ENCODE measurements around the gene DMAC2L. TPM values are rescaled to one million over a fixed set of nuclear protein-coding genes. Genes with fewer than 3 reads are reported as not detected.

DMAC2L gene
- total RNA-seq, 4 donors from 2014 or later: 13.4 to 21.7 (median 16.6) TPM

GRCh38 chr14:50320283-50320682 is 8.2 kb downstream of the DMAC2L start:
- no peaks in the 10 kb centered on the region for H3K9me3 ChIP-seq
- H3K4me3 ChIP-seq: peak overlapping the region in 2 of 4 donors; percentile 26 to 54
- peak overlapping the region; percentile 71 to 87 (median 81) for H3K27ac ChIP-seq
- no peak for TF ChIP-seq POLR2A (IDR thresholded peaks at IDR 0.05)
- TF ChIP-seq, protein P1, sequence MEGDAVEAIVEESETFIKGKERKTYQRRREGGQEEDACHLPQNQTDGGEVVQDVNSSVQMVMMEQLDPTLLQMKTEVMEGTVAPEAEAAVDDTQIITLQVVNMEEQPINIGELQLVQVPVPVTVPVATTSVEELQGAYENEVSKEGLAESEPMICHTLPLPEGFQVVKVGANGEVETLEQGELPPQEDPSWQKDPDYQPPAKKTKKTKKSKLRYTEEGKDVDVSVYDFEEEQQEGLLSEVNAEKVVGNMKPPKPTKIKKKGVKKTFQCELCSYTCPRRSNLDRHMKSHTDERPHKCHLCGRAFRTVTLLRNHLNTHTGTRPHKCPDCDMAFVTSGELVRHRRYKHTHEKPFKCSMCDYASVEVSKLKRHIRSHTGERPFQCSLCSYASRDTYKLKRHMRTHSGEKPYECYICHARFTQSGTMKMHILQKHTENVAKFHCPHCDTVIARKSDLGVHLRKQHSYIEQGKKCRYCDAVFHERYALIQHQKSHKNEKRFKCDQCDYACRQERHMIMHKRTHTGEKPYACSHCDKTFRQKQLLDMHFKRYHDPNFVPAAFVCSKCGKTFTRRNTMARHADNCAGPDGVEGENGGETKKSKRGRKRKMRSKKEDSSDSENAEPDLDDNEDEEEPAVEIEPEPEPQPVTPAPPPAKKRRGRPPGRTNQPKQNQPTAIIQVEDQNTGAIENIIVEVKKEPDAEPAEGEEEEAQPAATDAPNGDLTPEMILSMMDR (IDR thresholded peaks at IDR 0.05): no peak
- intact Hi-C loops (cut with DNase I): loop anchor here (5.0 kb wide), 1 partner anchor 212 kb away; the partner anchor contains the start of gene MAP4K5
- no peak for DNase-seq
- H3K4me1 ChIP-seq: peaks cover 6 to 45% (median 27%) of the 10 kb centered on the region in 3 donors
- no peaks in the 10 kb centered on the region for H3K27me3 ChIP-seq
- 17 to 35% methylated on average over 8 of the region's 8 CpGs for WGBS, 2 donors
- peaks cover 0 to 28% (median 0%) of the 10 kb centered on the region in 3 donors for H3K36me3 ChIP-seq

- Histone ChIP-seq H3K4me3 (peak overlapping the region in 2 of 4 donors; percentile 26 to 54), H3K4me1 (peaks cover 6 to 45% (median 27%) of the 10 kb centered on the region in 3 donors), H3K27me3 (no peaks in the 10 kb centered on the region), H3K9me3 (no peaks in the 10 kb centered on the region), H3K36me3 (peaks cover 0 to 36% (median 0%) of the 10 kb centered on the region in 3 donors), H3K27ac (peak overlapping the region; percentile 71 to 87 (median 81))
- TF ChIP-seq, protein P1 (IDR thresholded peaks at IDR 0.05): peak; percentile 78 to 90 (median 82)
- no peak for TF ChIP-seq POLR2A (IDR thresholded peaks at IDR 0.05)
- intact Hi-C loops (cut with DNase I): loop anchor here (5.0 kb wide), 1 partner anchor 211 kb away; the partner anchor contains the start of gene MAP4K5
- WGBS, 2 donors: 2 to 3% methylated on average over 9 of the region's 9 CpGs
- DNase-seq: no peak
These were observed 9.0 kb downstream of the DMAC2L start for GRCh38 chr14:50321009-50321660.

DNA sequence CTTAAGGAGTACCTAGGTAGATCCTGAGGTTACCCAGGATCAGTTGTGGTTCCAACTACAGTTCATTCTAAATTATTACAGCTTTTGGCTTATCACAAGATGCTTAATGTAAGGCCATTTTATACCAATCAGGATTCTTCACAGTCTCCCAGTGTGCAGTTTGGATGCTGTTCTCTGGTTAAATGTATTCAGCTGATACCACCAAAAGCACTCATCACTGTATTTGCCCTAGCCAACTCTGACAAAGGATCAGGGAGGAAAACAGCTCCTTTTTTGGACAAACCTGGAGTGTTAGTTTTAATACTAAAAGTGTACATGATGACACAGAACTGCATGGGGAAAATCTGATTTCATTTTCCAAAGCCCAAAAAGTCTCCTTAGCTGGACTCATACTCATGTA is 19.5 kb downstream of the DMAC2L start:
- Histone ChIP-seq H3K4me1 (peaks cover 0 to 31% (median 13%) of the 10 kb centered on the region in 3 donors), H3K27me3 (no peaks in the 10 kb centered on the region), H3K4me3 (no peak overlapping the region), H3K36me3 (peaks cover 0 to 59% (median 0%) of the 10 kb centered on the region in 3 donors), H3K9me3 (no peaks in the 10 kb centered on the region), H3K27ac (no peak overlapping the region)
- intact Hi-C loops (cut with DNase I): no loop called here
- DNase-seq: no peak
- no peak for TF ChIP-seq POLR2A (IDR thresholded peaks at IDR 0.05)
- TF ChIP-seq, protein P1 (IDR thresholded peaks at IDR 0.05): no peak

DNA sequence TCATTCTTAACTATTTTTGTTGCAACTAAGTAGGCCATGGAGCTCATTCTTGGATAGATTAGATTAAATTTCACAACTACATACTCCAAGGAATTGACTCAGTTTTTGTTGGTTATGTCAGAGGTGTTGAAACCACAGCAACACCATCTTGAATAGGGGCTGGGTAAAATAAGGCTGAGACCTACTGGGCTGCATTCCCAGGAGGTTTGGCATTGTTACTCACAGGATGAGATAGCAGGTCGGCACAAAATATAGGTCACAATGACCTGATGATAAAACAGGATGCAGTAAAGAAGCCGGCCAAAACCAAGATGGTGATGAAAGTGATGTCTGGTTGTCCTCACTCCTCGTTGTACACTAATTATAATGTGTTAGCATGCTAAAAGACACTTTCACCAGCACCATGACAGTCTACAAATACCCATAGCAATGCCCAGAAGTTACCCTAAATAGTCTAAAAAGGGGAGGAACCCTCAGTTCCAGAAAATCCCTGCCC is 20.9 kb downstream of the DMAC2L start:
- 56 to 66% methylated on average over 3 of the region's 3 CpGs for WGBS, 2 donors
- no peak for DNase-seq
- Histone ChIP-seq H3K4me1 (peaks cover 0 to 34% (median 13%) of the 10 kb centered on the region in 3 donors), H3K27ac (no peak overlapping the region), H3K4me3 (no peak overlapping the region), H3K9me3 (no peaks in the 10 kb centered on the region), H3K36me3 (peaks cover 0 to 48% (median 0%) of the 10 kb centered on the region in 3 donors), H3K27me3 (no peaks in the 10 kb centered on the region)
- intact Hi-C loops (cut with DNase I): no loop called here
- TF ChIP-seq, protein P1 (IDR thresholded peaks at IDR 0.05): no peak
- no peak for TF ChIP-seq POLR2A (IDR thresholded peaks at IDR 0.05)

DNA sequence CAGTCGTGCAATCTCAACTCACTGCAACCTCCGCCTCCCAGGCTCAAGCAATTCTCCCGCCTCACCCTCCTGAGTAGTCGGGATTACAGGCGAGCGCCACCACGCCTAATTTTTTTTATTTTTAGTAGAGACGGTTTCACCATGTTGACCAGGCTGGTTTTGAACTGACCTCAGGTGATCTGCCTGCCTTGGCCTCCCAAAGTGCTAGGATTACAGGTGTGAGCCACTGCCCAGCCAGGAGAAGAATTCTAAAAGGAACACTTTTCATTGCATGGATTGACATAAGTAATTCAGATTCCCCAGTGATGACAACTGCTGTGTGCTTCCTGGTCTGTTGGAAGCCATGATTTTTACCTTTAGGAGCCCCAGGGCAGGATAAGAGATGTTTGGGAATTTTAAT is 22.1 kb downstream of the DMAC2L start:
- Histone ChIP-seq H3K27ac (peak overlapping the region in 2 of 4 donors; percentile 25 to 71), H3K36me3 (peaks cover 0 to 48% (median 0%) of the 10 kb centered on the region in 3 donors), H3K27me3 (no peaks in the 10 kb centered on the region), H3K4me3 (no peak overlapping the region), H3K4me1 (peaks cover 0 to 34% (median 13%) of the 10 kb centered on the region in 3 donors), H3K9me3 (no peaks in the 10 kb centered on the region)
- intact Hi-C loops (cut with DNase I): no loop called here
- TF ChIP-seq, protein P1 (IDR thresholded peaks at IDR 0.05): no peak
- no peak for TF ChIP-seq POLR2A (IDR thresholded peaks at IDR 0.05)
- WGBS, 2 donors: 77 to 95% methylated on average over 6 to 7 of the region's 8 CpGs
- DNase-seq: no peak
